BLaER1 treated with 17β-estradiol and CSF1 and Interleukin-3, amounts not matched to agents 10 nM and 100 nM (cell line): Measurements from ENCODE around the gene TAF4B.
A peak's percentile ranks its signal among the peaks of the same experiment; 100 is the strongest.
"Not testable (repeated sequence)": the region's sequence is repeated elsewhere in the genome, so short reads cannot be mapped to it uniquely, and the experiment has no call there.

Source experiments
- H3K27ac ChIP-seq, 11 experiments: shearing (Covaris generic); formaldehyde crosslinking; 2 replicates each; pipeline ENCODE4 v1.8.1; 2022
- H3K27me3 ChIP-seq, 11 experiments: shearing (Covaris generic); formaldehyde crosslinking; 2 replicates each; pipeline ENCODE4 v1.8.1; 2022
- H3K36me3 ChIP-seq, 11 experiments: shearing (Covaris generic); formaldehyde crosslinking; 2 replicates each; pipeline ENCODE4 v1.8.1; 2022
- H3K4me1 ChIP-seq, 10 experiments: shearing (Covaris generic); formaldehyde crosslinking; 2 replicates each; pipeline ENCODE4 v1.8.1; 2022
- H3K4me2 ChIP-seq, 11 experiments: shearing (Covaris generic); formaldehyde crosslinking; 2 replicates each; pipeline ENCODE4 v1.8.1; 2022
- H3K4me3 ChIP-seq, 10 experiments: shearing (Covaris generic); formaldehyde crosslinking; 2 replicates each; pipeline ENCODE4 v1.8.1; 2022
- H3K9ac ChIP-seq, 11 experiments: shearing (Covaris generic); formaldehyde crosslinking; 2 replicates each; pipeline ENCODE4 v1.8.1; 2022
- H3K9me3 ChIP-seq, 11 experiments: shearing (Covaris generic); formaldehyde crosslinking; replicated peaks in 1 of 11; 2 replicates each; pipeline ENCODE4 v1.8.1; 2022
- H4K20me1 ChIP-seq, 11 experiments: shearing (Covaris generic); formaldehyde crosslinking; 2 replicates each; pipeline ENCODE4 v1.8.1; 2022
- Cebpa-rat ChIP-seq, 11 experiments: shearing (Covaris generic); IDR thresholded peaks; 2 replicates each; pipeline ENCODE4 v1.8.1; 2022

TAF4B gene

GRCh38 chr18:26370037-26370436 is 143.8 kb downstream of the TAF4B start:
- Histone ChIP-seq H3K27me3 (no peaks in the 10 kb centered on the region), H3K9me3 (no peaks in the 10 kb centered on the region), H4K20me1 (no peaks in the 10 kb centered on the region), H3K4me3 (no peak overlapping the region), H3K27ac (no peak overlapping the region), H3K4me1 (no peaks in the 10 kb centered on the region), H3K36me3 (peaks cover 0 to 21% (median 8%) of the 10 kb centered on the region in 11 experiments; a peak in 13 of 22 replicates), H3K4me2 (no peak overlapping the region), H3K9ac (no peak overlapping the region)
- TF ChIP-seq Cebpa-rat (IDR thresholded peaks at IDR 0.05): no peak

GRCh38 chr18:26376105-26376504 is 149.9 kb downstream of the TAF4B start:
- Histone ChIP-seq H3K9me3 (no peaks in the 10 kb centered on the region), H3K36me3 (0 out of 22 replicates have a peak, but pooled peaks cover 0 to 3% (median 0%) of the 10 kb centered on the region in 11 experiments), H3K4me2 (no peak overlapping the region), H3K9ac (no peak overlapping the region), H3K27me3 (no peaks in the 10 kb centered on the region), H3K27ac (no peak overlapping the region), H3K4me1 (no peaks in the 10 kb centered on the region), H3K4me3 (no peak overlapping the region), H4K20me1 (no peaks in the 10 kb centered on the region)
- TF ChIP-seq Cebpa-rat (IDR thresholded peaks at IDR 0.05): no peak

- TF ChIP-seq Cebpa-rat (IDR thresholded peaks at IDR 0.05): no peak
- Histone ChIP-seq H3K4me1 (no peaks in the 10 kb centered on the region), H3K4me3 (no peak overlapping the region), H3K9me3 (no peaks in the 10 kb centered on the region), H3K9ac (no peak overlapping the region), H3K4me2 (no peak overlapping the region), H3K27me3 (no peaks in the 10 kb centered on the region), H3K27ac (no peak overlapping the region), H3K36me3 (0 out of 22 replicates have a peak, but pooled peaks cover 0 to 5% (median 0%) of the 10 kb centered on the region in 11 experiments), H4K20me1 (no peaks in the 10 kb centered on the region)
Measured at GRCh38 chr18:26378701-26379100, 152.5 kb downstream of the TAF4B start.

- H3K4me2 ChIP-seq, H3K4me3 ChIP-seq, H4K20me1 ChIP-seq, H3K9ac ChIP-seq, H3K27me3 ChIP-seq, H3K27ac ChIP-seq, H3K36me3 ChIP-seq, H3K9me3 ChIP-seq: not testable (repeated sequence)
- peaks cover 0 to 11% (median 7%) of the 10 kb centered on the region in 10 experiments; a peak in 10 of 20 replicates for H3K4me1 ChIP-seq
Measured at GRCh38 chr18:26381555-26381954, 155.3 kb downstream of the TAF4B start.

- H3K27ac ChIP-seq: no peak overlapping the region
Measured at GRCh38 chr18:26383454-26384270, 157.4 kb downstream of the TAF4B start.

GRCh38 chr18:26386002-26386401 is 159.8 kb downstream of the TAF4B start:
- H3K36me3 ChIP-seq: peaks cover 4 to 18% (median 15%) of the 10 kb centered on the region in 11 experiments; a peak in 17 of 22 replicates
- no peak overlapping the region for H3K27ac ChIP-seq
- H3K9me3 ChIP-seq: no peaks in the 10 kb centered on the region
- no peak overlapping the region for H3K4me3 ChIP-seq
- H4K20me1 ChIP-seq: no peaks in the 10 kb centered on the region
- TF ChIP-seq Cebpa-rat (IDR thresholded peaks at IDR 0.05): no peak
- no peaks in the 10 kb centered on the region for H3K27me3 ChIP-seq
- peaks cover 0 to 11% (median 7%) of the 10 kb centered on the region in 10 experiments; a peak in 10 of 20 replicates for H3K4me1 ChIP-seq
- peak overlapping the region in 6 of 11 experiments; percentile 5 to 33 (median 10); a peak in 7 of 22 replicates for H3K4me2 ChIP-seq
- no peak overlapping the region for H3K9ac ChIP-seq

More at GRCh38 chr18:26383454-26384270, 157.4 kb downstream of the TAF4B start:
- 0 out of 22 replicates have a peak, but pooled peaks cover 0 to 5% (median 0%) of the 10 kb centered on the region in 11 experiments for H3K36me3 ChIP-seq
- H3K9me3 ChIP-seq: no peaks in the 10 kb centered on the region
- H3K27me3 ChIP-seq: no peaks in the 10 kb centered on the region
- H4K20me1 ChIP-seq: no peaks in the 10 kb centered on the region
- H3K4me2 ChIP-seq: no peak overlapping the region
- no peak for TF ChIP-seq Cebpa-rat (IDR thresholded peaks at IDR 0.05)
- no peak overlapping the region for H3K4me3 ChIP-seq
- H3K9ac ChIP-seq: no peak overlapping the region
- peaks cover 0 to 11% (median 7%) of the 10 kb centered on the region in 10 experiments; a peak in 10 of 20 replicates for H3K4me1 ChIP-seq

GRCh38 chr18:26386441-26386840 is 160.2 kb downstream of the TAF4B start:
- Histone ChIP-seq H4K20me1 (no peaks in the 10 kb centered on the region), H3K27ac (no peak overlapping the region), H3K4me2 (peak overlapping the region in 2 of 11 experiments; percentile 18 to 33; a peak in 2 of 22 replicates), H3K4me3 (no peak overlapping the region), H3K9me3 (no peaks in the 10 kb centered on the region), H3K36me3 (peaks cover 4 to 21% (median 14%) of the 10 kb centered on the region in 11 experiments; a peak in 17 of 22 replicates), H3K27me3 (no peaks in the 10 kb centered on the region), H3K9ac (no peak overlapping the region), H3K4me1 (peaks cover 0 to 11% (median 7%) of the 10 kb centered on the region in 10 experiments; a peak in 10 of 20 replicates)
- TF ChIP-seq Cebpa-rat (IDR thresholded peaks at IDR 0.05): no peak

- no peaks in the 10 kb centered on the region for H3K4me1 ChIP-seq
- TF ChIP-seq Cebpa-rat (IDR thresholded peaks at IDR 0.05): no peak
Measured at GRCh38 chr18:26394047-26394654, 167.9 kb downstream of the TAF4B start.

GRCh38 chr18:26397019-26397418 is 170.8 kb downstream of the TAF4B start:
- no peak for TF ChIP-seq Cebpa-rat (IDR thresholded peaks at IDR 0.05)
- Histone ChIP-seq H3K27me3 (no peaks in the 10 kb centered on the region), H3K9ac (no peak overlapping the region), H3K4me2 (no peak overlapping the region), H3K36me3 (peaks cover 0 to 5% (median 0%) of the 10 kb centered on the region in 11 experiments; a peak in 2 of 22 replicates), H3K4me3 (no peak overlapping the region), H3K27ac (no peak overlapping the region), H3K4me1 (no peaks in the 10 kb centered on the region), H4K20me1 (no peaks in the 10 kb centered on the region), H3K9me3 (no peaks in the 10 kb centered on the region)

More at GRCh38 chr18:26394047-26394654, 167.9 kb downstream of the TAF4B start:
- H4K20me1 ChIP-seq: no peaks in the 10 kb centered on the region
- no peaks in the 10 kb centered on the region for H3K27me3 ChIP-seq
- no peaks in the 10 kb centered on the region for H3K9me3 ChIP-seq
- H3K9ac ChIP-seq: no peak overlapping the region
- H3K4me2 ChIP-seq: no peak overlapping the region
- peaks cover 4 to 31% (median 14%) of the 10 kb centered on the region in 11 experiments; a peak in 17 of 22 replicates for H3K36me3 ChIP-seq
- H3K27ac ChIP-seq: no peak overlapping the region
- no peak overlapping the region for H3K4me3 ChIP-seq
